Stimulated activated CD8-positive, alpha-beta memory T cell treated with anti-CD3 and anti-CD28 coated beads, Interleukin-2, amount 100 ng/mL, for 1 hour (primary cell): ENCODE data around the gene IL12RB1.
A peak's percentile ranks its signal among the peaks of the same experiment; 100 is the strongest.
"Not testable (repeated sequence)": the region's sequence is repeated elsewhere in the genome, so short reads cannot be mapped to it uniquely, and the experiment has no call there.

Experiments used
- DNase-seq, 2 donors: peaks; one replicate each; pipeline ENCODE4 v3.0.0-alpha.2; 2020; ENCODE audit warnings: low read depth in 2 of 2

Gene IL12RB1

DNA sequence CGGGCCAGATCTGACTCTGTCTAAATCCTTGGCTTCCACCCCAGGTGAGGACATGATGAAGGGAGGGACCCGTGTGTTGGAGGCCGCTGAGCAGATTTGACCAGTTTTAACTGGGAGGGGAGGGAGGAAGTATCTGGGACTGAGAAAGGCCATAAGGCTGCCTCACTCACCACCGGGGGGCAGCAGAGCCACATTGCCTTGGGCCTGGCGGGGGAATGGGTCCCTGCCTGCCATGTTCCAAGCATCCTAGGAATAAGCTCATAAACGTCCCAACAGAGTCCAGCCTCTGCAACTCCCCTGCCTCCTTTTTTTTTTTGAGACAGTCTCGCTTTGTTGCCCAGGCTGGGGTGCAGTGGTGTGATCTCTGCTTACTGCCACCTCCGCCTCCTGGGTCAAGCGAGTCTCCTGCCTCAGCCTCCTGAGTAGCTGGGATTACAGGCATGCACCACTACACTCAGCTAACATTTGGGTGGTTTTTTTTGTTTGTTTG, 26.3 kb upstream of the IL12RB1 start:
- DNase-seq, result peak; percentile 55 to 64

- no peak for DNase-seq
These were observed 24.0 kb upstream of the IL12RB1 start for GRCh38 chr19:18110609-18111232.

GRCh38 chr19:18109733-18110608, 23.2 kb upstream of the IL12RB1 start:
- no peak for DNase-seq

GRCh38 chr19:18109341-18109732, 22.6 kb upstream of the IL12RB1 start:
- no peak for DNase-seq

- no peak for DNase-seq
These were observed 22.2 kb upstream of the IL12RB1 start for GRCh38 chr19:18108897-18109296.

DNA sequence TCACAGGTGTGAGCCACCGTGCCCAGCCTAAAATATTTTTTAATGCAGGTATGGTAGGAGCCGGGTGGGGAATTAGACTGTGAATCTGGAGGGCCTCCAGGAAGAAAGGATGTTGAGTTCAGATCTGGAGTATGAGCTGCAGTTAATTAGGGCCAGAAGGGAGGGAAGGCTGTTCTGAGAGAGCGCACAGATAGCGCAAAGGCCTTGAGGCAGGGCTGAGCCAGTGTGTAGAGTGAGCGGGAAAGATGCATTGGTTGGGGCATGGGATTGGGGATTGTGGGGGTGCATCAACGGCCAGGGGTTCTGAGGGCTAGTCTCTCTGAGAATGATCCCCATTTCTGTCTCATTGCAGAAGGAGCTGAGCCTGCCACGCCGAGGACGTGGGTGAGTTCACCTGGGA, 20.5 kb upstream of the IL12RB1 start:
- no peak for DNase-seq

GRCh38 chr19:18105259-18105658, 18.5 kb upstream of the IL12RB1 start:
- not testable (repeated sequence) for DNase-seq

- DNase-seq, result no peak
These were observed 18.0 kb upstream of the IL12RB1 start for GRCh38 chr19:18104793-18105131.

GRCh38 chr19:18102916-18103542, 16.3 kb upstream of the IL12RB1 start:
- no peak for DNase-seq

GRCh38 chr19:18101268-18101667, 14.5 kb upstream of the IL12RB1 start:
- DNase-seq, result no peak

DNA sequence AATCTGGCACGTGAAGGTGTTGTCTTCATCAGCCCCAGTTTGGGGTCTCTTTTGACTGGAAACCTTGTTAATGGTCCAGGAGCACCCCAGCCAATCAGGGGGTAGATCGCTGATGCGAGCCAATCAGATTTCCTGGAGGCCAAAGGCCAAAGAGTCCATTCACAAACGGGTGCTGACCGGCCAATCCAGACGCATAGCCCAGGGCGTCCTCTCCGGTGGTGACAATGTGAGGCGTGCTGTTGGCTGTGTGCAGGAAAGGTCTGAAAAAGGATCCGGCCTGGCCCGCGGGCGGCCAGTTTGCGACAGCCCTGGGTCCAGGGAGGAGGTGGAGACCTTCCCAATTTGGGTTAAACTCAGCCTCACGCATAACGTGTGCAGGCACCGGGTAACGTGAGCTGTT, 14.0 kb upstream of the IL12RB1 start:
- no peak for DNase-seq

GRCh38 chr19:18099623-18099995, 12.9 kb upstream of the IL12RB1 start:
- no peak for DNase-seq

- no peak for DNase-seq
These were observed 12.3 kb upstream of the IL12RB1 start for GRCh38 chr19:18098891-18099622.

GRCh38 chr19:18097993-18098890, 11.5 kb upstream of the IL12RB1 start:
- DNase-seq, result no peak

GRCh38 chr19:18097217-18097992, 10.7 kb upstream of the IL12RB1 start, which contains the start of gene MAST3:
MAST3 (plus strand) TSS chr19:18097778; CDS start chr19:18097793, 15 bp downstream.
- peak; percentile 79 to 86 for DNase-seq

DNA sequence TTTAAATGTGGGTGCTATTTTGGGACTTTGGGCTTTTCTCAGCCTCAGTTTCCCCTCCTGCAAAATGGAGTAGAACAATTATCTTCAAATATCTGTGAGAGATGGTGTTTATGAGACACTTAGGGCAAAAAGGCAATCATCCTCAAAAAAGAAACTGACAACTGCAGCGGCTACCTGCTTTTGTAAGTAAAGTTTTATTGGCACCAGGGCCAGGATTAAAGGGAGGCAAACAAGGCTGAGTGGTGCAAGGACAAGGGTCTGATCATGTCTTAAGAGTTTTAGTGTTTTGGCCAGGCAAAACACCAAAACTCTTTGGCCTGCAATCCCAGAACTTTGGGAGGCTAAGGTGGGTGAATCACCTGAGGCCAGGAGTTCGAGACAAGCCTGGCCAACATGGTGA, 9.5 kb upstream of the IL12RB1 start:
- DNase-seq, result no peak

GRCh38 chr19:18093439-18094161, 6.9 kb upstream of the IL12RB1 start:
- no peak for DNase-seq

- DNase-seq, result peak; percentile 57 to 75
These were observed 4.5 kb upstream of the IL12RB1 start for GRCh38 chr19:18091217-18091608.

DNA sequence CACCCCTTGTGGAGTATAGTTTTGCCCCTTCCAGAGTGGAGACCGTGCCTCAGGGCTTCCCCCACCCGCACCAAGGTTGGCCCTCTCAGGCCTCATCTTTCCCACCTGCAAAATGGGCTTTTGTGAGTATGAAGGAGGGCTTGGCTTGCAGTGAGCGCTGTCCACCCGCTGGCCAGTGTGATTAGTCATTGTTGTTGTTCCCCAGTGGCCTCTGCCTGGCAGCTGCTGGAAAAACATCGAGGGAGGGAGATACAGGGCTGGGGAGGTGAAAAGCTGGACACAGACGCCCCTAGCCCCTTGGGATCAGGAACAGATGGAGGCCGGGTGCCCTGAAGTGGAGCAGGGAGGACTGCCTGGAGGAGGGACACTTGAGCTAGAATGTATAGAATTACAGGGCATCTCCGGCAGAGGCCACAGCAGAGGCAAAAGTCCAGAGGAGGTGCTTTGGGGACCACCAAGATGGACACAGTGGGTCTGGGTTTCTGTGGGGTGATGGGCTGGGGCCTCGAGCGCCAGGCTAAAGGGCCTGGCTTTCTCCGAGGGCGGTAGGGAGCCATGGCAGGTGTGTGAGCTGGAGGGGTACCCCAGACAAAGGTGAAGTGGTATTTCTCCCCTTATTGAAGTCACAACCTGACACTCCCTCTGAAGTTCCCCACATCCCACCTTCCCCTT, 3.9 kb upstream of the IL12RB1 start:
- no peak for DNase-seq
